ENCODE data around the gene SHANK2. TPM values are rescaled to one million over a fixed set of nuclear protein-coding genes. Genes with fewer than 3 reads are reported as not detected.

The SHANK2 gene
- total RNA-seq, 1 experiment from 2014 or later, result not detected

GRCh38 chr11:71222318-71223080 lies 29.9 kb downstream of the SHANK2 start:
- DNase-seq (ENCODE audit: low spot score), result no peak

GRCh38 chr11:71221821-71222220 lies 30.6 kb downstream of the SHANK2 start:
- no peak for DNase-seq (ENCODE audit: low spot score)

GRCh38 chr11:71221201-71221600 lies 31.2 kb downstream of the SHANK2 start:
- no peak for DNase-seq (ENCODE audit: low spot score)

- DNase-seq (ENCODE audit: low spot score), result no peak
Measured at GRCh38 chr11:71218789-71219499, 33.4 kb downstream of the SHANK2 start.

GRCh38 chr11:71215425-71215965 lies 36.9 kb downstream of the SHANK2 start:
- DNase-seq (ENCODE audit: low spot score), result no peak

DNA sequence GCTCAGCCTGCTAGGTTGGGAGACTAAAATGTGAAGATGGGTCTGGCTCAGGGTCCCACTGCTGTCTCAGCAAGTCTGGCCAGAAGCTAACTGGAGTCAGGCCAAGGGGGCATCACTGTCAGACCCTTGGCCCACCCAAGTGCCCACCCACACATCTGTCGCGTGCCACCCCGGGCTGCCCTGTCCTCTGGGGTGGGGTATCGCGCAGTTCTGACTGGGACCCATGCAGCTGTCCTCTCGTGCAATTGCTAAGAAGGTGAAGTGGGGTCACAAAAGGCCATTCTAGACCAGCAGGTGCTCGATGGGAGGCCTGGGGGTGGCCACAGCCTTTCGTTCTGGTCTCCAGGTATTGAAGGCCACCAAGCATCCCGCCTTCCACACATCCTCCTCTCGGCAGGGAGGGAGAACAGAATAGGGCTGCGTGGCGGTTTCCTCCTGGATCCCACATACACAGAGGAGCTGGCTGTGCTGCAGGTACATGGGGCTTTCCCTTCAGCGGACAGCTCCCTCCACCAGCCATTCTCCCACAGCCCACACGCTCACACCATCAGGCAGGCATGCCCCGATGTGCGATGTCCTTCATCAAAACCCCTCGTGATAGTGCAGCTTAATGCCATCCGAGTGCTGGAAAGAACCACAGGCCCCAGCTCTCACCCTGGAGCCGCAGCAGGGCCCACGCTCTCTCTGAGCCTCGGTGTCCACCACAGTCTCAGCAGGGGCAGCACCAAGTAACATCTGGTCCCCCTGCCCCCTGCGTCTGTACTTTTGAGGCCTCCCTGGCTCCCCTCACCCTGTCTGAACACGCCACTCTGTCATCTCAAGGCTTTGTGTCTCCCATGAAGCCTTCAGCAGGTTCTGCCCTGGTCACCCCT lies 37.6 kb downstream of the SHANK2 start:
- no peak for DNase-seq (ENCODE audit: low spot score)

GRCh38 chr11:71213696-71214552 lies 38.5 kb downstream of the SHANK2 start:
- DNase-seq (ENCODE audit: low spot score), result no peak

DNA sequence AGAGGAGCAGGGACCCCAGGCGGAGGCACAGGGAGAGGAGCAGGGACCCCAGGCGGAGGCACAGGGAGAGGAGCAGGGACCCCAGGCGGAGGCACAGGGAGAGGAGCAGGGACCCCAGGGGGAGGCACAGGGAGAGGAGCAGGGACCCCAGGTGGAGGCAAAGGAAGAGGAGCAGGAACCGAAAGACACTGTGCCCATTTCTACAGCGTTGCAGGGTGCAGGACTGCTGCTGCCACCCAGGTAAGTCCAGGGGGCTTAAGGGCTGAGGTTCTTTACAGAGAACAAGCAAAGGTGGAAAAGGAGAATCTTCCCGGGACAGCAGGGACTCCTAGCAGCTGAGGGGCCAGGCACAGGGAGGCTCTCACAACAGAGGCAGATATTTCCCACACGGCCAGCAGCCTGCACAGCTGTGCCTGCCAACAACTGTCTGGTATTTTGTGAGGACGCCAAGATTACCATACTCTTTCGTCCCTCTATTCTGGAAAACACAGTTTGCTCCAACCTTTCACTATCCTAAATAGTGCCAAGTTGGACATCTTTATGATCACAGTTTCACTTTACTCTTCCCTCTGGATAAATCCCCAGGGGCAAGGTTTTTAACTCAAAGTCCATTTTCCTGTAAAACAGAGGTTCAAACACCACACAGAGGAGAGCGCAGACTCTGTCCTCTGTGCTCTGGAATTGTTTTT lies 39.4 kb downstream of the SHANK2 start:
- DNase-seq (ENCODE audit: low spot score), result no peak

GRCh38 chr11:71211631-71212030 lies 40.7 kb downstream of the SHANK2 start:
- no peak for DNase-seq (ENCODE audit: low spot score)

- no peak for DNase-seq (ENCODE audit: low spot score)
Measured at GRCh38 chr11:71210861-71211260, 41.5 kb downstream of the SHANK2 start.

DNA sequence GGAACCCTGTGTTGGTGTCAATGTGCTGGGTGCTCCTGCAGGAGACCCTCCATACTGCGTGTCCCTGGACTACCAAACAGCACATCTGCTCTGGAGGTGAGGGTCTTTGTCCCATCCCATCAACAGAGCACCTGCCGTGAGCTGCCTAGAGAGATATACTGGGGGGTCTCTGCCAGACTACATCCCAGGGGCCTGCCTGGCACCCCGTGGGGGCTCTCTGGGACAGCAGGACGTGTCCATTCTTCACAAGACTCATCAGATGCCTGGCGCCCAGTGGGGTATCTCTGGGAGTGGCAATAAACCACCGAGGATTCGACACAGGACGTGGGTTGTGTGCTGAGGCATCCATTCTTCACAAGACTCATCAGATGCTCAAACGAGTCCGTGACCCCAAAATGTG lies 42.7 kb downstream of the SHANK2 start:
- DNase-seq (ENCODE audit: low spot score), result no peak

DNA sequence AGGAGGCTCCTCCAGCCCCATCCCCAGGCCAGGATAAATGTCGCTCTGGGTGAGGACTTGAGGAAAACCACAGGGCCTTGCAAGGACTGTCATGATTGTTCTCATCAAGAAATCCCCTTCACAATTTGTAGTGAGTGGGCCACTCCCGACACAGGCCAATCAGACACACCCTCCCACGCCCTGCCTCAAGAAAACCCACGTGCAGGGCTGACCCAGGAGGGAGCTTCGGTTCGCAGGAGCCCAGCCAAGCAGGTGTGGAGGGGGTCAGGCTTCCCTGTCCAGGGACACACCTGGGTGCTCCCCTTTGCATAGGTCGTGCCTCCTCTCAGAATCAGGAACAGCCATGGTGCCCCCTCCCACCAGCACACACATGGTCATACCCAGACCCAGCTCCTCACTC lies 43.2 kb downstream of the SHANK2 start:
- no peak for DNase-seq (ENCODE audit: low spot score)

GRCh38 chr11:71208011-71208774 lies 44.2 kb downstream of the SHANK2 start:
- DNase-seq (ENCODE audit: low spot score), result no peak

GRCh38 chr11:71207563-71207962 lies 44.8 kb downstream of the SHANK2 start:
- no peak for DNase-seq (ENCODE audit: low spot score)

DNA sequence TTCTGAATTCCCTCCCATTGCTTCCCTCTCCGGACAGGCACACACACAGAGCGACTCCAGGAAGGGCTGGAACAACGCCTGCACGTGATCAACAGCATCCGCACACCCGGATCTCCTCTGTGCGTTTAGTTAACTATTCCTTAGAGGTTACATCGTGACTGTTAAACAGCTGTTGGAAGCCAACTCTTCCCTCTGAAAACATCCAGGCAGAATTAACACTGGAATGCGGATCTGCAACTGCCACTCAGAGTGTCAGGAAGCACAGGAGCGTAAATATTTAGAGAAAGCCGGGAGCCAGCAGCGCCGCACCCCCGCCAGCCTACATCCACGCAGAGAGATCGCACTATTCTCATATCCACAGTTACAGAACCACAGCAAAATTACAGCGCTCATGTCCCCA lies 46.2 kb downstream of the SHANK2 start:
- DNase-seq (ENCODE audit: low spot score), result no peak

DNA sequence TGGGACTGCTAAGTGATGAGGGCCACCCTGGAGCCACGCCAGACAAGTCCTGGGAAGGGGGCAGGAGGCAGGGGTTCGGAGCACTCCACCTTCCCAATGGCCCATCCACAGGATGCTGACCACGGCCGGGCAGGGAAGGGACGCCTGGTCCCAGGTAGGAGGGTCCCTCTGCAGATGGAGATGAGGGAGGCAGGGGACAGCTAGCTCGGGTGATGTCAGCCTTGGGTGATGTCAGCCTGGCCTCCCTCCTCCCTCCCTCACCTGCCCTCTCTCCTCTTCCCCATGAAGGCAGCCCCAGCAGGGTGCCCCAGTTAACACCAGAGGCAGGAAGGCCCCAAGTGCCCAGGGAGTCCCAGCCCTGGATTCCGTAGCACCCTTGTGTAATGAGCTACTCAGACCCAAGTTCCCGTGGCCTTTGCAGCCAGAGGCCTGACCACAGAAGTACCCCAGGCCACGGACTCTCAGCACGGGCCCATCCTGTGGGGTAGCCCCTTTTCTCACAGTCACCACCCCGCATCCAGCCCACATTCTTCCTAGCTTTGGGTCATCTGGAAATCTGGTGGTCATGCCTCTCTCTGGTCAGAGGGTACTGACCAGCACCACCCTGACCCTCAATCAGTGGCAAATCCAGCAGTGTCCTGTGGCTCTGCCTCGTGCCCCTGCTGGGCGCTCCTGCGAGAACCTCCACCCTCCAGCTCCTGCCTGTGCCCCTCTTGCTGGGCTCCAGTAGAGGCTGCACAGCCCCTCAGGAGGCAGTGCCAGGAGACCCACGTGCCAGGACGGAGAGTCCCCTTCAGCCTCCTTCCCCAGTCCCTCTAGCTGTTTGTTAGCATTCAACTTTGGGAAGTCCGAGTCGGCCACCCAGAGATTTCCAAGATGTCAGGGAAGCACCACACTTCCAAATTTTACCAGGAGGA lies 47.4 kb downstream of the SHANK2 start:
- DNase-seq (ENCODE audit: low spot score), result no peak

DNA sequence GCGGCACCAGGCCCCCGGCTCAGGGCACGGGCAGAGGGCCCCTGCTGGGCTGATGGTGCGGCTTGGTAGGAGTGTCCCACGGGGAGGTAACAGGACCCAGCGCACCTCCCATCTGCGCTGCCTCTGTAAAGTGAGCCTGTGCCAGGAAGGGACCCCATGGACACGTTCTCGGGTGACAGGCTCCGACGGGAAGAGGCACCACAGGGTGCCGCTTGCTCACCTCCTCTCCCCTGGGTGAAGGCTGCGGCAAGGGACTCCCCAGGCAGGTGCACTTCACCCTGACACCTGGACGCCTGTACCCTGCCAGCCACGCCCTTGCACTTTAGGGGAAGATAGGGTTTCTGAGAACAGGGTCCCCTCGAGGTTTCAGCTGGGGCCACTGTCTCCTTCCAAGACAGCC lies 48.1 kb downstream of the SHANK2 start:
- DNase-seq (ENCODE audit: low spot score), result no peak

DNA sequence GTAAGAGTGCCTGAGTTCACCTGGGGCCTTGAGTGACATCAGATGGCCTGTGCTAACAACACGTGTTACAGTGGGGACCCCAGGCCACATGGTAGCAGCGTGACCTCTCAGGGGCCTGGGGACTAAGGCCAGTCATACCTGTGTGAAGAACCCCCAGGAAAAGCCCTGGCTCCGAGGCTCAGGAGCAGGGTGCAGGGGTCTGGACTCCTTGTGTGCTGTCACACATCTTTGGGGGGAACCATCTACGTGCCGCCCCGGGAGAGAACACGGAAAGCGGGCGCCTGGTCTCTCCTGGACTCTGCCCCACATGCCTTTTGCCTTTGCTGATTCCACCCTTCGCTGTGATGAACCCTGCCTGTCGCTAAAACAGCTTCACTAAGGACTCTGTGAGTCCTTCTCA lies 48.7 kb downstream of the SHANK2 start:
- no peak for DNase-seq (ENCODE audit: low spot score)

DNA sequence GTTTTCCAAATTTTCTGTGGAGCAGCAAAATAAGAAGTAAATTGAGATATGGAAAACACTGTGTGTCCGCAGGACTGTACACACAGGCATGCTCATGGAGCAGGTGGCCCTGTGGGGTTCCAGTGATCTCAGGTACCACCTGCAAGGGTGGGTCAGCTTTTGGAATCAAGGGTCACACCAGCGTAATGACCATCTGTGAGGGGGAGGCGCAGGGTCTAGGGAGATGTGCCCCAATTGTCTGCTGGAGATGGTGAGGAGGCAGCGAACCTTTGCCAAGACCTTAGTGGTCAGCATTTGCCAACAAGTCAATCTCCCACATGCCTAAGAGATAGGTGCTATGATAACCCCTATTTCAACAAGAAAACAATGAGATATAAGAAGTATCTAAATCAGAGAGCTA lies 49.4 kb downstream of the SHANK2 start:
- DNase-seq (ENCODE audit: low spot score), result no peak
